GM21360 (cell line): ENCODE data around the gene PHKA2.
"Not testable (repeated sequence)": the region's sequence is repeated elsewhere in the genome, so short reads cannot be mapped to it uniquely, and the experiment has no call there.

Source experiments
- ATAC-seq: cut with Tn5 transposase; IDR thresholded peaks from one replicate; pipeline ENCODE4 v1.9.1; 2021; ENCODE audit warnings: mild to moderate bottlenecking, moderate library complexity; ENCODE audit not compliant: unreplicated experiment

The PHKA2 gene

GRCh38 chrX:18873189-18873791 is 110.6 kb downstream of the PHKA2 start:
- ATAC-seq, result no peak

GRCh38 chrX:18872621-18873020 is 111.3 kb downstream of the PHKA2 start:
- ATAC-seq, result no peak

- ATAC-seq, result no peak
Measured at GRCh38 chrX:18871970-18872369, 111.9 kb downstream of the PHKA2 start.

DNA sequence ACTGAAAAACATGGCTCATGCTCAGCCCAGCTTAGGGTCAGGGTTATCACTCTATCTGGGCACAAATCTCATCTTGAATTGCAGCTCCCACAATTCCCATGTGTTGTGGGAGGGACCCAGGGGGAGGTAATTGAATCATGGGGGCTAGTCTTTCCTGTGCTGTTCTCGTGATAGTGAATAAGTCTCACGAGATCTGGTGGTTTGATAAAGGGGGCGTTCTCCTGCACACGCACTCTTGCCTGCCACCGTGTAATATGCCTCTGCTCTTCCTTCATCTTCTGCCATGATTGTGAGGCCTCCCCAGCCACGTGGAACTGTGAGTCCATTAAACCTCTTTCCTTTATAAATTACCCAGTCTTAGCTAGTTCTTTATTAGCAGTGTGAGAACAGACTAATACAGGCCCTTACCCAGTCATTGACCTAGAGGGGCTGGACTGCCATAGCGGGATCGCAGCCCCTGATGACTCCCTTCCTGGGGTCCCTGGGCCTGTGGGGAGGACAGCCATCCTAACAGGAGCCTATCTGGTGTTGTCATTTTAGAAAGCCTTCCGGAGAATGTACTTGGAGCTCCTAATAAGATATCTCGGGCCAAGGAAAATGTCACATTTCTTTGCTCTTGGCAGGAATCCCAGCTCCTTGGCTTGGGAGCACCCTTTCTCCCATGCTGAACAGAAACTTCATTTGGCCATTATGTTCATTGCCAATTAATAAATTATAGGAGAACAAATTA is 112.6 kb downstream of the PHKA2 start:
- ATAC-seq, result no peak

DNA sequence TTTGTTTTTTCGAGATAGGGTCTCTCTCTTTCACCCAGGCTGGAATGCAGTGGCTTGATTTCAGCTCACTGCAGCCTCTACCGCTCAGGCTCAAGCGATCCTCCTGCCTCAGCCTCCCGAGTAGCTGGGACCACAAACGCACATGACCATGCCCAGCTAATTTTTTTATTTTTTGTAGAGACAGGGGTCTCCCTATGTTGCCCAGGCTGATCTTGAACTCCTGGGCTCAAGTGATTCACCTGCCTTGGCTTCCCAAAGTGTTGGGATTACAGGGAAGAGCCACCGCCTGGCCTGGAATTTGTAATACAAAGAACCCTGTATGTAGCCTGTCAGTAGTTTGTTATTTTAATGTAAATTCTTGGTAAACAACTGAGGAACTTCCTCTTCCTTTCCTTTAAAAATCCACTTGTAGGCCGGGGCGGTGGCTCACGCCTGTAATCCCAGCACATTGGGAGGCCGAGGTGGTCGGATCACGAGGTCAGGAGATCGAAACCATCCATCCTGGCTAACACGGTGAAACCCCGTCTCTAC is 119.5 kb downstream of the PHKA2 start:
- ATAC-seq, result no peak

GRCh38 chrX:18861511-18861910 is 122.4 kb downstream of the PHKA2 start:
- ATAC-seq, result no peak

- no peak for ATAC-seq
Measured at GRCh38 chrX:18856645-18856997, 127.3 kb downstream of the PHKA2 start.

DNA sequence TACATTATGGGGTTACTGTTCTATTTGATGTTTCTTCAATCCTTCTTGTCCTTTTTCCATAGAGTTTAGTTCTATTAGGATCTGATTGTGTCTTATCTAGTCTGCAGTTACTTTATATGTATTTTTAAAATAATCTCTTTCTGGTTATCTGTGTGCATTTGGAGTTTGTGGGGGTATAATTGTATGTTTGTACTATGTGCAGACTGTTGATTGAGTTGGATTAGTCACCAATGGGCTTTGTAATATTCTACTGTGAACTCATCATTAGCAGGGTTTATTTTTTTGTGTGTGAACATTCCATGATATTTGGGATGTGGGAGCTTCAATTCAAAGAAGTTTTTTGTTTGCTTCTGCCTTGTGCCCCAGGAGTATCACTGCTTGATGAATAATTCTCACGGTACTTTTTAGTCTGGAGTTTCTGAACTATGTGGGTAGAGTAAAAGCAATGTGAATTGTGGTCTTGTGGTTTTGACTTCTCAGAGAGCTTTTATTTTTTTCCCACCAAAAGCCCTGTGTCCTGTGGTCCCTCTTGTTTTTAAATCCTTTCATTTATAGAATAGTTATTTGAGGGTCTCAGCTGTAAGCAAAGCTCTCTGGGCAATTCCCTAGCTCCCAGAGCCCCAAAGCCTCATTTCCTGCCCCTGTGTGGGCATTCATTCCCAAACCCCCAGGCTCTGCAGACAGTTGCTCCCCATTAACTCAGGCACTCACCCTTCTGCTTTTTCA is 127.8 kb downstream of the PHKA2 start:
- ATAC-seq, result peak; percentile 90

DNA sequence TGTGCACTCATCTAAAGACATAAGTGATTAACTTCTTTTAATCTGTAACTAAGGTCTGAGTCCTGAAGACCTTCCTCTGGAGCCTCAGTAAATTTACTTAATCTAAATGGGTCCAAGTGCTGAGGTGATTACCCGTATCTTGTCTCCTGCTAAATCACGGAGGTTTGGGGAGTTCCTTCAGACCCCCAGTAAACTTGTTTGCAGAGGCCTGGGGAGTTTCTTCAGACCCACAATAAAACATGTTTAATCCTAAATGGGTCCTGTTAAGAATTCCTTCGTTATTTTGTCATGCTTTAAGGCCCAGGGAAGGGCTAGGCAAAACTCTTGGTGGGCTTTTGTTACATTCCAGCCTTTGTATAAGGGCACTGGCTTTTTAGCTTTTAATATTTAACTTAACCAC is 136.0 kb downstream of the PHKA2 start:
- not testable (repeated sequence) for ATAC-seq
